Activated CD4-positive, alpha-beta T cell treated with anti-CD3 and anti-CD28 coated beads for 36 hours (primary cell): ENCODE data around the gene CD3D. TPM values are rescaled to one million over a fixed set of nuclear protein-coding genes. Genes with fewer than 3 reads are reported as not detected.

Source experiments
- ATAC-seq: fragments of 200-7000 bp; cut with Tn5 transposase; one replicate; pipeline ENCODE4 v1.10.0; 2021; ENCODE audit warnings: mild to moderate bottlenecking, moderate library complexity
- CTCF ChIA-PET: fragments of 350-600 bp; sonication (Branson Sonifier 250); formaldehyde crosslinking; loops from one replicate; lab custom pipeline; 2021; ENCODE audit warnings: antibody characterized with exemption; lab: Charles Lee
- POLR2A ChIA-PET: fragments of 350-600 bp; sonication (Branson Sonifier 250); formaldehyde crosslinking; loops from one replicate; lab custom pipeline; 2021; ENCODE audit warnings: antibody characterized with exemption, inconsistent platforms; lab: Charles Lee
- DNase-seq: peaks from one replicate; pipeline ENCODE4 v3.0.0-alpha.2; 2020
- H3K27ac Mint-ChIP-seq: one replicate; pipeline ENCODE4 v1.8.0; 2021; ENCODE audit warnings: mixed read lengths
- H3K27me3 Mint-ChIP-seq: one replicate; pipeline ENCODE4 v1.8.0; 2021; ENCODE audit warnings: mixed read lengths
- H3K36me3 Mint-ChIP-seq: one replicate; pipeline ENCODE4 v1.8.0; 2021; ENCODE audit warnings: low read depth, mixed read lengths
- H3K4me1 Mint-ChIP-seq: one replicate; pipeline ENCODE4 v1.8.0; 2021; ENCODE audit warnings: mixed read lengths
- H3K4me3 Mint-ChIP-seq: one replicate; pipeline ENCODE4 v1.8.0; 2021; ENCODE audit warnings: mild to moderate bottlenecking, moderate library complexity, mixed read lengths
- H3K9me3 Mint-ChIP-seq: one replicate; pipeline ENCODE4 v1.8.0; 2021; ENCODE audit warnings: low read depth, mixed read lengths
- intact Hi-C, 2 experiments: fragments of 100-400 bp; cut with DNase I in 1 of 2; cut with micrococcal nuclease in 1 of 2; formaldehyde crosslinking; loops; one replicate each; pipeline versions ENCODE4 v1.14.2 to v1.15.1; 2022 to 2024; cut with DNase I, micrococcal nuclease
- total RNA-seq, 2 experiments: library from RNA; stranded (reverse); gene quantifications; one replicate each; pipeline ENCODE4 v1.2.3, GENCODE V29; 2021

The CD3D gene
- total RNA-seq, 2 experiments from 2014 or later = 305 to 331 TPM

- Mint-ChIP-seq H3K4me1 (peaks cover 33% of the 10 kb centered on the region), H3K36me3 (peaks cover 42% of the 10 kb centered on the region), H3K9me3 (no peaks in the 10 kb centered on the region), H3K4me3 (no peak overlapping the region), H3K27me3 (no peaks in the 10 kb centered on the region), H3K27ac (no peak overlapping the region)
- ChIA-PET POLR2A (no interaction called here), CTCF (interaction anchor here (0.7 to 2.6 kb wide), 10 partner anchors 12 to 194 kb away, joined by 3 to 8 read pairs (median 4); partner anchors contain the start of gene CD3D)
- intact Hi-C loops = no loop called here
- DNase-seq = no peak
- ATAC-seq = no peak
Observed at GRCh38 chr11:118364956-118365615, 22.6 kb upstream of the CD3D start.

- H3K4me3 Mint-ChIP-seq = peak within 1 kb of the TSS; percentile 100
- DNase-seq (peak; percentile 99), ATAC-seq (peak; percentile 96)
- intact Hi-C loops = loop anchor here (1.0 to 2.0 kb wide), 8 partner anchors 14 to 659 kb away; partner anchors contain the start of genes ARCN1 (in 1 of the 2), ATP5MG (in 1 of the 2), KMT2A (in 1 of the 2) and RPS25 (in 1 of the 2)
- H3K27me3 Mint-ChIP-seq = no peaks in the 10 kb centered on the region
- peak within 1 kb of the TSS; percentile 97 for H3K27ac Mint-ChIP-seq
- H3K9me3 Mint-ChIP-seq = no peaks in the 10 kb centered on the region
- POLR2A ChIA-PET = interaction anchor here (0.6 to 1.5 kb wide), 3 partner anchors 43 to 119 kb away, joined by 3 to 5 read pairs (median 5); no protein-coding TSS in a partner anchor
- peaks cover 14% of the 10 kb centered on the region for H3K36me3 Mint-ChIP-seq
- CTCF ChIA-PET = interaction anchor here (0.6 to 2.1 kb wide), 12 partner anchors 9 to 233 kb away, joined by 3 to 9 read pairs (median 4); partner anchors contain the start of gene ATP5MG
- H3K4me1 Mint-ChIP-seq = peaks cover 43% of the 10 kb centered on the region
Observed at GRCh38 chr11:118359295-118359958, 16.9 kb upstream of the CD3D start, which contains the start of gene UBE4A. Gene UBE4A (plus strand): TSS chr11:118359600. CDS start chr11:118365081, 5,481 bp downstream.

- Mint-ChIP-seq H3K36me3 (peaks cover 18% of the 10 kb centered on the region), H3K27ac (peak overlapping the region; percentile 67), H3K4me3 (no peak overlapping the region), H3K9me3 (no peaks in the 10 kb centered on the region), H3K4me1 (peaks cover 40% of the 10 kb centered on the region), H3K27me3 (no peaks in the 10 kb centered on the region)
- ATAC-seq = no peak
- intact Hi-C loops = loop anchor here in 1 of 2 experiments (2.0 kb wide), 2 partner anchors 79 to 215 kb away; partner anchors contain the start of genes ARCN1 and KMT2A
- no peak for DNase-seq
- ChIA-PET POLR2A (no interaction called here), CTCF (interaction anchor here (0.6 to 1.3 kb wide), 3 partner anchors 101 to 791 kb away, joined by 3 to 4 read pairs (median 3); no protein-coding TSS in a partner anchor)
Observed at GRCh38 chr11:118358071-118358470, 15.6 kb upstream of the CD3D start.

- H3K4me3 Mint-ChIP-seq = no peak overlapping the region
- no peaks in the 10 kb centered on the region for H3K9me3 Mint-ChIP-seq
- POLR2A ChIA-PET = no interaction called here
- peaks cover 49% of the 10 kb centered on the region for H3K36me3 Mint-ChIP-seq
- CTCF ChIA-PET = interaction anchor here (0.6 to 3.3 kb wide), 15 partner anchors 9 to 181 kb away, joined by 3 to 18 read pairs (median 6); partner anchors contain the start of genes ATP5MG, CD3D and CD3E
- intact Hi-C loops = loop anchor here (1.0 to 5.0 kb wide), 3 partner anchors 57 to 206 kb away; no protein-coding TSS in a partner anchor
- H3K27ac Mint-ChIP-seq = no peak overlapping the region
- DNase-seq = no peak
- ATAC-seq = no peak
- H3K27me3 Mint-ChIP-seq = no peaks in the 10 kb centered on the region
- peaks cover 28% of the 10 kb centered on the region for H3K4me1 Mint-ChIP-seq
Observed at GRCh38 chr11:118353084-118353710, 10.7 kb upstream of the CD3D start.

- DNase-seq (no peak), ATAC-seq (peak; percentile 11)
- H3K27ac Mint-ChIP-seq = peak overlapping the region; percentile 52
- CTCF ChIA-PET = interaction anchor here (0.7 kb wide), 1 partner anchor 169 kb away, joined by 3 read pairs; no protein-coding TSS in a partner anchor
- H3K9me3 Mint-ChIP-seq = no peaks in the 10 kb centered on the region
- H3K4me3 Mint-ChIP-seq = no peak overlapping the region
- POLR2A ChIA-PET = no interaction called here
- intact Hi-C loops = no loop called here
- H3K36me3 Mint-ChIP-seq = peaks cover 73% of the 10 kb centered on the region
- no peaks in the 10 kb centered on the region for H3K27me3 Mint-ChIP-seq
- H3K4me1 Mint-ChIP-seq = peaks cover 56% of the 10 kb centered on the region
Observed at GRCh38 chr11:118349475-118349874, 7.0 kb upstream of the CD3D start.

- ChIA-PET POLR2A (interaction anchor here (0.7 kb wide), 1 partner anchor 79 kb away, joined by 3 read pairs; no protein-coding TSS in a partner anchor), CTCF (interaction anchor here (0.8 to 5.0 kb wide), 8 partner anchors 29 to 184 kb away, joined by 3 to 24 read pairs (median 5); no protein-coding TSS in a partner anchor)
- H3K36me3 Mint-ChIP-seq = peaks cover 64% of the 10 kb centered on the region
- H3K4me1 Mint-ChIP-seq = peaks cover 54% of the 10 kb centered on the region
- peak; percentile 68 for ATAC-seq
- peak within 1 kb of the TSS; percentile 83 for H3K4me3 Mint-ChIP-seq
- no peaks in the 10 kb centered on the region for H3K9me3 Mint-ChIP-seq
- peak within 1 kb of the TSS; percentile 100 for H3K27ac Mint-ChIP-seq
- intact Hi-C loops = loop anchor here (1.0 to 5.0 kb wide), 7 partner anchors 38 to 583 kb away; partner anchors contain the start of genes ATP5MG (in 2 of the 2) and BCL9L (in 1 of the 2)
- DNase-seq = peak; percentile 85
- H3K27me3 Mint-ChIP-seq = no peaks in the 10 kb centered on the region
Observed at GRCh38 chr11:118343981-118344515, 1.5 kb upstream of the CD3D start, which contains the start of gene CD3G. Gene CD3G (plus strand): TSS chr11:118344344. CDS start chr11:118344424, 80 bp downstream.

GRCh38 chr11:118343248-118343647 is 743 bp upstream of the CD3D start:
- H3K4me1 Mint-ChIP-seq = peaks cover 54% of the 10 kb centered on the region
- CTCF ChIA-PET = interaction anchor here (0.5 to 2.0 kb wide), 9 partner anchors 9 to 526 kb away, joined by 3 to 14 read pairs (median 5); no protein-coding TSS in a partner anchor
- DNase-seq = peak; percentile 64

GRCh38 chr11:118341815-118342489 is 553 bp downstream of the CD3D start:
- peaks cover 64% of the 10 kb centered on the region for H3K36me3 Mint-ChIP-seq

More at GRCh38 chr11:118343248-118343647, 743 bp upstream of the CD3D start:
- no peaks in the 10 kb centered on the region for H3K9me3 Mint-ChIP-seq
- POLR2A ChIA-PET = interaction anchor here (0.7 to 3.8 kb wide), 4 partner anchors 39 to 292 kb away, joined by 3 to 23 read pairs (median 4); partner anchors contain the start of genes CD3E and MPZL3
- H3K4me3 Mint-ChIP-seq = peak overlapping the region; percentile 83
- ATAC-seq = peak; percentile 31
- peaks cover 65% of the 10 kb centered on the region for H3K36me3 Mint-ChIP-seq
- intact Hi-C loops = loop anchor here (2.0 to 5.0 kb wide), 6 partner anchors 58 to 584 kb away; partner anchors contain the start of genes ATP5MG (in 2 of the 2) and BCL9L (in 1 of the 2)
- peak overlapping the region; percentile 100 for H3K27ac Mint-ChIP-seq
- no peaks in the 10 kb centered on the region for H3K27me3 Mint-ChIP-seq

GRCh38 chr11:118341261-118341660 is 1.2 kb downstream of the CD3D start:
- CTCF ChIA-PET = interaction anchor here (0.7 to 2.4 kb wide), 6 partner anchors 11 to 143 kb away, joined by 4 to 15 read pairs (median 8); no protein-coding TSS in a partner anchor
- ATAC-seq (no peak), DNase-seq (no peak)
- H3K36me3 Mint-ChIP-seq = peaks cover 64% of the 10 kb centered on the region
- peak overlapping the region; percentile 83 for H3K4me3 Mint-ChIP-seq
- no peaks in the 10 kb centered on the region for H3K27me3 Mint-ChIP-seq
- POLR2A ChIA-PET = interaction anchor here (3.8 kb wide), 1 partner anchor 37 kb away, joined by 23 read pairs; the partner anchor contains the start of gene CD3E
- peaks cover 45% of the 10 kb centered on the region for H3K4me1 Mint-ChIP-seq
- intact Hi-C loops = loop anchor here (5.0 kb wide), 2 partner anchors 99 to 586 kb away; partner anchors contain the start of gene BCL9L (in 1 of the 2)
- H3K9me3 Mint-ChIP-seq = no peaks in the 10 kb centered on the region
- peak overlapping the region; percentile 100 for H3K27ac Mint-ChIP-seq

More at GRCh38 chr11:118341815-118342489, 553 bp downstream of the CD3D start:
- no peaks in the 10 kb centered on the region for H3K27me3 Mint-ChIP-seq
- DNase-seq (peak; percentile 38), ATAC-seq (no peak)
- peaks cover 48% of the 10 kb centered on the region for H3K4me1 Mint-ChIP-seq
- peak overlapping the region; percentile 83 for H3K4me3 Mint-ChIP-seq
- H3K9me3 Mint-ChIP-seq = no peaks in the 10 kb centered on the region
- intact Hi-C loops = loop anchor here (1.0 to 5.0 kb wide), 7 partner anchors 38 to 585 kb away; partner anchors contain the start of genes ATP5MG (in 2 of the 2), BCL9L (in 1 of the 2) and CD3E (in 1 of the 2)
- H3K27ac Mint-ChIP-seq = peak overlapping the region; percentile 100
- ChIA-PET CTCF (interaction anchor here (0.6 to 2.0 kb wide), 14 partner anchors 10 to 981 kb away, joined by 3 to 15 read pairs (median 5); partner anchors contain the start of gene TREH), POLR2A (interaction anchor here (0.6 to 3.8 kb wide), 5 partner anchors 33 to 101 kb away, joined by 4 to 23 read pairs (median 4); partner anchors contain the start of gene CD3E)
